GM18499 (cell line): Measurements from ENCODE around the gene NCKAP5.
A peak's percentile ranks its signal among the peaks of the same experiment; 100 is the strongest.

ENCODE experiments used
- ATAC-seq: cut with Tn5 transposase; IDR thresholded peaks from one replicate; pipeline ENCODE4 v1.9.1; 2021; ENCODE audit warnings: moderate number of reproducible peaks; ENCODE audit not compliant: insufficient read depth, unreplicated experiment

The NCKAP5 gene

GRCh38 chr2:132980304-132980703, 588.0 kb downstream of the NCKAP5 start:
- no peak for ATAC-seq

GRCh38 chr2:132979339-132980093, 588.7 kb downstream of the NCKAP5 start:
- no peak for ATAC-seq

GRCh38 chr2:132978840-132979239, 589.4 kb downstream of the NCKAP5 start:
- no peak for ATAC-seq

- no peak for ATAC-seq
Measured at GRCh38 chr2:132977812-132978529, 590.3 kb downstream of the NCKAP5 start.

- no peak for ATAC-seq
Measured at GRCh38 chr2:132975193-132976105, 592.8 kb downstream of the NCKAP5 start.

- no peak for ATAC-seq
Measured at GRCh38 chr2:132974467-132975095, 593.7 kb downstream of the NCKAP5 start.

- ATAC-seq = no peak
Measured at GRCh38 chr2:132971310-132972061, 596.8 kb downstream of the NCKAP5 start.

- no peak for ATAC-seq
Measured at GRCh38 chr2:132969371-132969985, 598.8 kb downstream of the NCKAP5 start.

- no peak for ATAC-seq
Measured at GRCh38 chr2:132965460-132965859, 602.8 kb downstream of the NCKAP5 start.

GRCh38 chr2:132963161-132963560, 605.1 kb downstream of the NCKAP5 start:
- ATAC-seq = no peak

GRCh38 chr2:132958887-132959286, 609.4 kb downstream of the NCKAP5 start:
- no peak for ATAC-seq

GRCh38 chr2:132955871-132956615, 612.2 kb downstream of the NCKAP5 start:
- no peak for ATAC-seq

- ATAC-seq = peak; percentile 97
Measured at GRCh38 chr2:132953771-132954170, 614.5 kb downstream of the NCKAP5 start.

GRCh38 chr2:132951008-132951714, 617.1 kb downstream of the NCKAP5 start:
- ATAC-seq = no peak

- ATAC-seq = no peak
Measured at GRCh38 chr2:132949108-132949507, 619.2 kb downstream of the NCKAP5 start.

GRCh38 chr2:132948211-132948610, 620.1 kb downstream of the NCKAP5 start:
- no peak for ATAC-seq

- no peak for ATAC-seq
Measured at GRCh38 chr2:132943829-132944228, 624.4 kb downstream of the NCKAP5 start.
